GM12891 (cell line): Measurements from ENCODE around the gene FJX1.
"Not testable (repeated sequence)": the region's sequence is repeated elsewhere in the genome, so short reads cannot be mapped to it uniquely, and the experiment has no call there.

Experiments used
- DNase-seq: peaks from one replicate; pipeline ENCODE4 v3.0.0; 2011; ENCODE audit warnings: low spot score; ENCODE audit not compliant: insufficient read length
- FAIRE-seq: peaks from 2 replicates; lab custom pipeline; 2011; peaks lifted over from hg19 to GRCh38; lab: Jason Lieb, UNC
- PAX5 ChIP-seq: IDR thresholded peaks from 2 replicates; pipeline ENCODE4 v1.6.1; 2011; ENCODE audit warnings: low read length, moderate library complexity, mild to moderate bottlenecking; ENCODE audit not compliant: insufficient read depth, severe bottlenecking
- POLR2A ChIP-seq: IDR thresholded peaks from 2 replicates; pipeline ENCODE4 v1.6.1; 2011; ENCODE audit warnings: low read depth, low read length, control low read depth
- POLR2AphosphoS5 ChIP-seq: IDR thresholded peaks from 2 replicates; pipeline ENCODE4 v1.6.1; 2011; ENCODE audit warnings: low read depth, low read length, control low read depth
- POU2F2 ChIP-seq: IDR thresholded peaks from 2 replicates; pipeline ENCODE4 v1.6.1; 2011; ENCODE audit warnings: low read depth, mild to moderate bottlenecking, control low read depth, low read length, moderate library complexity
- SPI1 ChIP-seq: IDR thresholded peaks from 2 replicates; pipeline ENCODE4 v1.6.1; 2011; ENCODE audit warnings: low read depth, low read length, control low read depth
- TAF1 ChIP-seq: IDR thresholded peaks from 2 replicates; pipeline ENCODE4 v1.6.1; 2011; ENCODE audit warnings: low read depth, low read length, control low read depth

Gene FJX1

DNA sequence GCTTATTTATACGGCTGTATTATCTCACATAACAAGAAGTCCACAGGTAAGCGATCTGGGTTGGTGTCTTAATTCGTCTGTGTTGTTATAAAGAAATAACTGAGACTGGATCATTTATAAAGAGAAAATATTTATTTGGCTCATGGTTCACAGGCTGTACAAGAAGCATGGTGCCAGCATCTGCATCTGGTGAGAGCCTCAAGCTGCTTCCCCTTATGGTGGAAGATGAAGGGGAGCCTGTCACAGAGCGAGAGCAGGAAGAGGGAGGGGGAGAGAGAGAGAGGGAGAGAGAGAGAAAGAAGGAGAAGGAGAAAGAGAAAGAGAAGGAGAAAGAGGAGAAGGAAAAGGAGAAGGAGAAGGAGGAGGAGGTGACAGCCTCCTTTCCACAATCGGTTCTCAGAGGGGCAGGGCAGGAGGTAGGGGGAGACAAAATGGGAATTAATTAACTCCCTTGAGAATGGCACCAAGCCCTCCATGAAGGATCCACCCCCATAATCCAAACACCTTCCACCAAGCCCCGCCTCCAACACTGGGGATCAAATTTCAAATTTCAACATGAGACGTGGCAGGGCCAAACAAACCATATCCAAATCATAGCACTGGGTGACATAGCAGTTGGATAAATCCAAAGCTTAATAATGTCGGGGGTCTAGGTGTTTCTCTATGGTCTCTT lies 29.3 kb downstream of the FJX1 start:
- TF ChIP-seq TAF1 (no peak), POLR2A (no peak), POU2F2 (no peak), PAX5 (no peak), POLR2AphosphoS5 (no peak), SPI1 (no peak)
- FAIRE-seq (no peak), DNase-seq (no peak)

DNA sequence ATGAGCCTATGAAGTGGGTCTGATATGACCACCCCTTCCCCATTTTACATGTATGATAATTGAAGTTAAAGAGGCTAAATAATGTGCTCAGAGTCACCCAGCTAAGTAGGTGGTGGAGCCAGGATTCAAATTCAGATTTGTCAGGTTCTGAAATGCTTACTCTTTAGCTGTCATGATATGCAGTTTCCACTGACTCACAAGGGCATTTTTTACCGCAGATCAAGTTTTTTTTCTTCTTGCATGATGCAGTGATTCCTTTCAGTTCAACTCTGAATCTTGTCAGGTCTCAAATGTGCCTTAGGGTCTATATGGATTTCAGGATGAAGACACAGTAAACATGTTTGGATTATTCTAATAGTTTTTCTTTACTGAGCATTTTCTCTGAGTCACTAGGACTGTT lies 31.7 kb downstream of the FJX1 start:
- FAIRE-seq (no peak), DNase-seq (no peak)
- TF ChIP-seq POU2F2 (no peak), POLR2A (no peak), TAF1 (no peak), SPI1 (no peak), PAX5 (no peak), POLR2AphosphoS5 (no peak)

DNA sequence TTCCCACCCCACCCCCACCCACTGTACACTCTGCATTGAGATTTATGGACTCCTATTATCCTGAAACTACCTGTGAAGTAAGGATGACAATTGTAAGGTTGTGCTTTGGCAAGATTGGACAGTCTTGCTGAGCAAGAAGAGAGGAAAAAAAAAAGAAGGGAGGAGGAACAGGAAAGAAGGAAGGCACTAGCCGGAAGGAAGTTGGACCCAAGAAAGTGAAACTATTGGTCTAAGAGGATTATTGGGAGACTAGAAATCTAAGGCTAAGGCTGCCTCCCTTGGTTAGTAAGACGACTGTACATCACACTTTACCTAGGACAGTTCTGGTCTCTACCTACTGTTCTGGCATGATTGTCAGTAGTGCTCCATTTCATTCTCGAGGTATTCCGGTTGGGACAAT lies 32.2 kb downstream of the FJX1 start:
- TF ChIP-seq POU2F2 (no peak), PAX5 (no peak), TAF1 (no peak), SPI1 (no peak), POLR2A (no peak), POLR2AphosphoS5 (no peak)
- FAIRE-seq (no peak), DNase-seq (no peak)

DNA sequence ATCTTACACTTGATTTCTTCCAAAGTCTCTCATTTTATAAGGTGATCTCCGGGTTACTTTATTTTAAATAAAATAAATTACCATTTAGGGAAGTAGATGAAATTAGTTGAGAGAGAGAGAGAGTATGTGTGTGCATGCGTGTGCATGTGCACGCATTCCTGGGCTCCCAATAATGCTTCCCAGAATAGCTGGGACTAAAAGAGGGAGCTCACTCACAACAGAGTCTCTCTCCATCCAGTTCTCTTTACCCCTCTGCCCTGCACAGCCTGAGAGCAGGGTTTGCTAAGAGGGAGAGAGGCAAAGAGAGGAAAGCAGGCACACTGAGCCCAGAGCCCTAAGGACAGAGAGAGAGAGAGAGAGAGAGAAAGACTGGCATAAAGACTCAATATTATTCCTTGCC lies 33.0 kb downstream of the FJX1 start:
- no peak for DNase-seq
- no peak for TF ChIP-seq TAF1
- no peak for TF ChIP-seq POU2F2
- no peak for TF ChIP-seq POLR2A
- no peak for TF ChIP-seq PAX5
- TF ChIP-seq POLR2AphosphoS5 = no peak
- TF ChIP-seq SPI1 = no peak
- FAIRE-seq = no peak

DNA sequence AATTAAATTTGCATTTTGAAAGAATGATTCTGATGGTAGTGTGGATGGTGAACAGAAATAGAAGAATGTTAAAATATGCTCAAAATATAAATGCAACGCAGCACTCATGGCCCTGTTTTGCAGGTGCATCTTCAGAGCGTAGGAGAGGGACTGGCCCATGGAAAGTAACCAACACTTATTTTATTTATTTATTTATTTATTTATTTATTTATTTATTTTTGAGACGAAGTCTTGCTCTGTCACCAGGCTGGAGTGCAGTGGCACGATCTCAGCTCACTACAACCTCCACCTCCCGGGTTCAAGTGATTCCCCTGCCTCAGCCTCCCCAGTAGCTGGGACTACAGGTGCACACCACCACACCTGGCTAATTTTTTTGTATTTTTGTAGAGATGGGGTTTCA lies 34.5 kb downstream of the FJX1 start:
- FAIRE-seq, DNase-seq: not testable (repeated sequence)

DNA sequence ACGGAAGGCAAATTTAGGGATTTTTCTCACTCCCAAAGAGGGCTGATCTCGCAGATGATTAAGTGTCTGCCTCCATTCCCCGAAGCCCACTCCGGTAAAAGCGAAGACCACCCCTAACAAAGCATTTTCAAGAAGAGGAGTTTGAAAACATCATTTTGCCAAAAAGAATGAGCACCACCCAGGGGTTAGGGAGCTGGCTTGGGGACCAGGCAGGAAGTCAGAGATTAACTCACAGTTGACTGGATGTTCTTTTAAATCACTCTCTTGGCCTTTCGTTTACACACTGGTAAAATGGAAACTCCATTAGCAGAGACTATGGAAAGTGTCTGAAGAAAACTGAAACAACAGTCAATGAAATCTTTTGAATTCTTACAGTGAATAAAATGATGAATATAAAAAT lies 36.5 kb downstream of the FJX1 start:
- DNase-seq (no peak), FAIRE-seq (no peak)
- no peak for TF ChIP-seq PAX5
- no peak for TF ChIP-seq SPI1
- no peak for TF ChIP-seq TAF1
- no peak for TF ChIP-seq POLR2A
- TF ChIP-seq POLR2AphosphoS5 = no peak
- no peak for TF ChIP-seq POU2F2

DNA sequence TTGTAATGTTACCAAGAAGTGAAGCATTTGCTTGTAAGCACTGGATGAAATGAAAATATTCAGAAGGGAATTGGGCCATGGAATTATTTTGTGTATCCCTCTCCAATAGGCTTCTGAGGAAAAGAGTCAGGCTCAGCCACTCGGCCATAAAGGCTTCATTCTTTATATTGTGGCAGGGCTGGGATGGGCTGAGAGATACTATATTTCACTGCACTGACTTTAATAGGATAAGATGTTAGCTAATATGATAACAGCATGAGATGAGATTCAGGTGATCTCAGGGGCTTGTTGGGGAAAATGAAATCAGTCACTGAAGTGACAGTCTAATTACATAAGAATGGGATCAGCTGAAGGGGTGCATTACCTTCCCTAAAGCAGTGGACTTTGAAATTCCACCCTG lies 37.0 kb downstream of the FJX1 start:
- DNase-seq = no peak
- no peak for FAIRE-seq
- no peak for TF ChIP-seq TAF1
- no peak for TF ChIP-seq SPI1
- TF ChIP-seq POLR2A = no peak
- no peak for TF ChIP-seq POLR2AphosphoS5
- TF ChIP-seq POU2F2 = no peak
- no peak for TF ChIP-seq PAX5

DNA sequence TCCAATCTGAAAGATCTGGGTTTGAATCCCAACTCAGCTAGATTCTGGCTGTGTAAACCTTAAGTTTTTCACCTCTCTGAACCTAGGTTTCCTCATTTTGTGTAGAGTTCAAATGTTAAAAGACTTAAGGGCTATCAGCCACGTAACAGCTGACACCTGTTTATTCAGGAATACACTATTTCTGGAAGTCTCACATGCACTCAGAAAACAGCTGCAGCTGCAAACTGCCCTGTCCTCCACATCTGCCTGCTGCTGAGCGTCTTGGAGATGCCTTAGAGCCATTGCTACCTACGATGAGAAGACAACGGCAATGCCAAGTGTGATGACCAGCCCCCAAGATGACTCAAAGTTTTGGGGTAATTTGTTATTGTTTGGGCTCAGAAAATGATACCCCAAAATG lies 37.6 kb downstream of the FJX1 start:
- TF ChIP-seq POLR2AphosphoS5 = no peak
- no peak for TF ChIP-seq POU2F2
- TF ChIP-seq PAX5 = no peak
- no peak for TF ChIP-seq POLR2A
- no peak for TF ChIP-seq SPI1
- no peak for TF ChIP-seq TAF1
- DNase-seq = no peak
- FAIRE-seq = no peak

DNA sequence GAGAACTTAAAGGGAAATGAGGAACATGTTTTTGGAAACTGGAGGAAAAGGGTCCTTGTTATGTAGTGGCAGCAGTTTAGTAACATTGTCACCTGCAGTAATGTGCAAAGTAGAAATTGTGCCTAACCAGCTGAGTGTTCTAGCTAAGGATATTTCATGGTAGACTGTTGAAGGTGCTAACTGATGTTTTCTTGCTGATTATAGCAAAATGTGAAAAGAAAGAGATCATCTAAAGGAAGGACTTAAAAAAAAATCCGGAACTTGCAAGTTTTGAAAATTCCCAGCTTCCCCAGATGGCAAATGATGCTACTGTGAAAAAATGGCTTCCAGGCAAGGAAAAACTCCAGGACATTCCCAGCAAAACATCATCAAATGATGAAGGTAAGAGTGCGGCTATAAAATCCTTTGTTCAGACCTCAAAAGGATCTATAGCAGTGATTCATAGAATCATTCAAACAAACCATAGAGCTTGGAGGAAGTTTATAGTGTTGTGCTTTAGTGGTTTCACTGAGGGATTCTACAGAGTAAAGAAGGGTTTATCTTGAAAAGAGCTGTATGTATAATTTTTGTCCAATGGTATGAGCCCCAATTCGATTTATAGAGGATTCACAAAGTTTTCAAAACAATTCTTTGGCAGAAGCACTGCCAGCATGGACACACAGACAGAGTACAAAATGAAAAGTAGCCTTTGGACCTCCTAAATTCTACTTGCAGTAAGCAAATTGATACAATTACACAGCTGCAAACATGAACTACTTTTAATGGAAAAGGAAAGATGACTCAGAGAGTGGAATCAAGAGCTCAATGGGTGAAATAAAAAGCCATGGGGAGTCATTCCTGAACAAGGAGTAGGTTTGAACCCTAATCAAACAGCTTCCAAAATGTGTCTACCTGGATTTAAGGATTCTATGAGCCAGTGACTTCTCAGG lies 40.0 kb downstream of the FJX1 start:
- TF ChIP-seq TAF1 (no peak), POLR2A (no peak), PAX5 (no peak), POLR2AphosphoS5 (no peak), POU2F2 (no peak), SPI1 (no peak)
- DNase-seq (no peak), FAIRE-seq (no peak)
